HL-60 (cell line): ENCODE results near the gene NRAP.

Source experiments
- DNase-seq, 2 experiments: peaks; one replicate each; pipeline ENCODE4 v3.0.0-alpha.2; 2010 to 2020; ENCODE audit warnings: low read depth in 1 of 2, low spot score in 1 of 2
- H3K27ac ChIP-seq: fragments of 250-450 bp; sonication (Bioruptor Pico); replicated peaks from 2 replicates; pipeline ENCODE4 v1.5.1; 2020; ENCODE audit warnings: mild to moderate bottlenecking, moderate library complexity
- H3K27me3 ChIP-seq: fragments of 250-450 bp; sonication (Bioruptor Pico); 2 replicates; pipeline ENCODE4 v1.5.1; 2021; ENCODE audit warnings: mild to moderate bottlenecking, moderate library complexity; ENCODE audit not compliant: insufficient read depth, poor library complexity, severe bottlenecking
- H3K4me3 ChIP-seq: replicated peaks from 2 replicates; pipeline ENCODE4 v1.5.1; 2011; ENCODE audit warnings: mild to moderate bottlenecking, control low read depth, low read length; ENCODE audit not compliant: insufficient read depth
- GABPA ChIP-seq: IDR thresholded peaks from 2 replicates; pipeline ENCODE4 v1.6.1; 2012; ENCODE audit warnings: low read depth
- POLR2AphosphoS5 ChIP-seq: IDR thresholded peaks from 2 replicates; pipeline ENCODE4 v1.6.1; 2012; ENCODE audit warnings: low read depth
- SPI1 ChIP-seq: IDR thresholded peaks from 2 replicates; pipeline ENCODE4 v1.6.1; 2012; ENCODE audit warnings: low read depth, mild to moderate bottlenecking, borderline replicate concordance
- TF ChIP-seq, protein P1 (sequence below): IDR thresholded peaks from 2 replicates; pipeline ENCODE4 v1.6.1; 2012; ENCODE audit warnings: low read depth; ENCODE audit not compliant: insufficient replicate concordance
- TF ChIP-seq, protein P2 (sequence below): IDR thresholded peaks from one replicate; pipeline ENCODE4 v1.5.1; 2011; ENCODE audit warnings: low read length, control low read depth, inconsistent platforms; ENCODE audit not compliant: insufficient read depth

Gene NRAP

GRCh38 chr10:113600569-113600968, 63.3 kb downstream of the NRAP start:
- H3K4me3 ChIP-seq, result no peak overlapping the region
- H3K27me3 ChIP-seq, result no peaks in the 10 kb centered on the region
- no peak overlapping the region for H3K27ac ChIP-seq
- TF ChIP-seq, protein P1, sequence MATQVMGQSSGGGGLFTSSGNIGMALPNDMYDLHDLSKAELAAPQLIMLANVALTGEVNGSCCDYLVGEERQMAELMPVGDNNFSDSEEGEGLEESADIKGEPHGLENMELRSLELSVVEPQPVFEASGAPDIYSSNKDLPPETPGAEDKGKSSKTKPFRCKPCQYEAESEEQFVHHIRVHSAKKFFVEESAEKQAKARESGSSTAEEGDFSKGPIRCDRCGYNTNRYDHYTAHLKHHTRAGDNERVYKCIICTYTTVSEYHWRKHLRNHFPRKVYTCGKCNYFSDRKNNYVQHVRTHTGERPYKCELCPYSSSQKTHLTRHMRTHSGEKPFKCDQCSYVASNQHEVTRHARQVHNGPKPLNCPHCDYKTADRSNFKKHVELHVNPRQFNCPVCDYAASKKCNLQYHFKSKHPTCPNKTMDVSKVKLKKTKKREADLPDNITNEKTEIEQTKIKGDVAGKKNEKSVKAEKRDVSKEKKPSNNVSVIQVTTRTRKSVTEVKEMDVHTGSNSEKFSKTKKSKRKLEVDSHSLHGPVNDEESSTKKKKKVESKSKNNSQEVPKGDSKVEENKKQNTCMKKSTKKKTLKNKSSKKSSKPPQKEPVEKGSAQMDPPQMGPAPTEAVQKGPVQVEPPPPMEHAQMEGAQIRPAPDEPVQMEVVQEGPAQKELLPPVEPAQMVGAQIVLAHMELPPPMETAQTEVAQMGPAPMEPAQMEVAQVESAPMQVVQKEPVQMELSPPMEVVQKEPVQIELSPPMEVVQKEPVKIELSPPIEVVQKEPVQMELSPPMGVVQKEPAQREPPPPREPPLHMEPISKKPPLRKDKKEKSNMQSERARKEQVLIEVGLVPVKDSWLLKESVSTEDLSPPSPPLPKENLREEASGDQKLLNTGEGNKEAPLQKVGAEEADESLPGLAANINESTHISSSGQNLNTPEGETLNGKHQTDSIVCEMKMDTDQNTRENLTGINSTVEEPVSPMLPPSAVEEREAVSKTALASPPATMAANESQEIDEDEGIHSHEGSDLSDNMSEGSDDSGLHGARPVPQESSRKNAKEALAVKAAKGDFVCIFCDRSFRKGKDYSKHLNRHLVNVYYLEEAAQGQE, result no peak
- TF ChIP-seq, protein P2, sequence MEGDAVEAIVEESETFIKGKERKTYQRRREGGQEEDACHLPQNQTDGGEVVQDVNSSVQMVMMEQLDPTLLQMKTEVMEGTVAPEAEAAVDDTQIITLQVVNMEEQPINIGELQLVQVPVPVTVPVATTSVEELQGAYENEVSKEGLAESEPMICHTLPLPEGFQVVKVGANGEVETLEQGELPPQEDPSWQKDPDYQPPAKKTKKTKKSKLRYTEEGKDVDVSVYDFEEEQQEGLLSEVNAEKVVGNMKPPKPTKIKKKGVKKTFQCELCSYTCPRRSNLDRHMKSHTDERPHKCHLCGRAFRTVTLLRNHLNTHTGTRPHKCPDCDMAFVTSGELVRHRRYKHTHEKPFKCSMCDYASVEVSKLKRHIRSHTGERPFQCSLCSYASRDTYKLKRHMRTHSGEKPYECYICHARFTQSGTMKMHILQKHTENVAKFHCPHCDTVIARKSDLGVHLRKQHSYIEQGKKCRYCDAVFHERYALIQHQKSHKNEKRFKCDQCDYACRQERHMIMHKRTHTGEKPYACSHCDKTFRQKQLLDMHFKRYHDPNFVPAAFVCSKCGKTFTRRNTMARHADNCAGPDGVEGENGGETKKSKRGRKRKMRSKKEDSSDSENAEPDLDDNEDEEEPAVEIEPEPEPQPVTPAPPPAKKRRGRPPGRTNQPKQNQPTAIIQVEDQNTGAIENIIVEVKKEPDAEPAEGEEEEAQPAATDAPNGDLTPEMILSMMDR, result no peak
- no peak for TF ChIP-seq GABPA
- TF ChIP-seq POLR2AphosphoS5, result no peak
- no peak for TF ChIP-seq SPI1
- DNase-seq, result no peak

- no peaks in the 10 kb centered on the region for H3K27me3 ChIP-seq
- DNase-seq, result no peak
- H3K27ac ChIP-seq, result no peak overlapping the region
- no peak overlapping the region for H3K4me3 ChIP-seq
- TF ChIP-seq, protein P1, result no peak
- no peak for TF ChIP-seq SPI1
- TF ChIP-seq, protein P2, result no peak
- TF ChIP-seq POLR2AphosphoS5, result no peak
- no peak for TF ChIP-seq GABPA
Measured at GRCh38 chr10:113594652-113595051, 69.2 kb downstream of the NRAP start.

GRCh38 chr10:113592380-113592779, 71.5 kb downstream of the NRAP start:
- Histone ChIP-seq H3K27me3 (no peaks in the 10 kb centered on the region), H3K4me3 (no peak overlapping the region), H3K27ac (no peak overlapping the region)
- TF ChIP-seq, protein P2, result no peak
- TF ChIP-seq, protein P1, result no peak
- TF ChIP-seq POLR2AphosphoS5, result no peak
- TF ChIP-seq GABPA, result no peak
- TF ChIP-seq SPI1, result no peak
- DNase-seq, result no peak
